Tibial nerve (tissue), 4 donors: ENCODE data around the gene NKAIN2. TPM values are rescaled to one million over a fixed set of nuclear protein-coding genes. Genes with fewer than 3 reads are reported as not detected.

ENCODE experiments used
- DNase-seq, 2 donors: peaks; one replicate each; pipeline ENCODE4 v3.0.0-alpha.2; 2019; ENCODE audit warnings: low spot score in 2 of 2
- H3K27ac ChIP-seq, 4 donors: fragments of 200-600 bp; sonication (generic) in 3 of 4; one replicate each; pipeline ENCODE4 v1.5.1; 2017 to 2019; ENCODE audit warnings: mild to moderate bottlenecking in 1 of 4
- H3K27me3 ChIP-seq, 2 donors: fragments of 200-600 bp; sonication (generic) in 1 of 2; one replicate each; pipeline versions ENCODE4 v1.5.1 to v1.6.0; 2017 to 2019
- H3K36me3 ChIP-seq, 3 donors: fragments of 200-600 bp; sonication (generic); one replicate each; pipeline ENCODE4 v1.5.1; 2018 to 2019
- H3K4me1 ChIP-seq, 4 donors: fragments of 200-600 bp; sonication (generic) in 3 of 4; one replicate each; pipeline ENCODE4 v1.5.1; 2017 to 2019
- H3K4me3 ChIP-seq, 4 donors: fragments of 200-600 bp; sonication (generic) in 3 of 4; one replicate each; pipeline ENCODE4 v1.5.1; 2017 to 2019; ENCODE audit warnings: mild to moderate bottlenecking in 1 of 4, moderate library complexity in 1 of 4
- H3K9me3 ChIP-seq, 4 donors: fragments of 200-600 bp; sonication (generic) in 3 of 4; one replicate each; pipeline ENCODE4 v1.5.1; 2017 to 2019
- CTCF ChIP-seq, 5 experiments: fragments of 200-600 bp in 3 of 5; fragments of 450-650 bp in 2 of 5; sonication (generic) in 3 of 5; IDR thresholded peaks; one replicate each; pipeline ENCODE4 v1.5.1; 2016 to 2019; ENCODE audit warnings: antibody characterized with exemption in 5 of 5, mild to moderate bottlenecking in 3 of 5, moderate library complexity in 2 of 5
- EP300 ChIP-seq, 2 donors: sonication (generic); formaldehyde crosslinking; IDR thresholded peaks; one replicate each; pipeline ENCODE4 v1.6.1; 2017; ENCODE audit warnings: antibody characterized with exemption in 2 of 2, mild to moderate bottlenecking in 1 of 2
- POLR2A ChIP-seq, 2 donors: fragments of 450-650 bp; IDR thresholded peaks; one replicate each; pipeline ENCODE4 v1.6.1; 2017; ENCODE audit warnings: antibody characterized with exemption in 2 of 2, mild to moderate bottlenecking in 2 of 2, moderate library complexity in 2 of 2
- WGBS, 2 donors: methylation state at CpG; one replicate each; pipeline ENCODE4 v1.1.5; 2018; 5-methylcytosine and 5-hydroxymethylcytosine counted together
- total RNA-seq, 4 donors: library from RNA; depleted of rRNA; stranded (reverse); fragments of >200 nt; gene quantifications; one replicate each; pipeline ENCODE4 v1.1.0, GENCODE V29; 2016

Gene NKAIN2
- total RNA-seq, 4 donors from 2014 or later: 8.1 to 20.8 (median 15.2) TPM

- Histone ChIP-seq H3K4me1 (peaks cover 0 to 32% (median 7%) of the 10 kb centered on the region in 4 donors), H3K27me3 (peaks cover 0 to 11% of the 10 kb centered on the region in 2 donors), H3K36me3 (no peaks in the 10 kb centered on the region), H3K4me3 (peak overlapping the region in 2 of 4 donors; percentile 35 to 80), H3K9me3 (no peaks in the 10 kb centered on the region), H3K27ac (peak overlapping the region; percentile 2 to 59 (median 54))
- no peak for DNase-seq
- WGBS, 2 donors: 28 to 30% methylated on average over 5 of the region's 5 CpGs
- no peak for TF ChIP-seq CTCF (IDR thresholded peaks at IDR 0.05)
- TF ChIP-seq POLR2A (IDR thresholded peaks at IDR 0.05): no peak
- no peak for TF ChIP-seq EP300 (IDR thresholded peaks at IDR 0.05)
Measured at GRCh38 chr6:123804787-123805540, 1.3 kb downstream of the NKAIN2 start.

DNA sequence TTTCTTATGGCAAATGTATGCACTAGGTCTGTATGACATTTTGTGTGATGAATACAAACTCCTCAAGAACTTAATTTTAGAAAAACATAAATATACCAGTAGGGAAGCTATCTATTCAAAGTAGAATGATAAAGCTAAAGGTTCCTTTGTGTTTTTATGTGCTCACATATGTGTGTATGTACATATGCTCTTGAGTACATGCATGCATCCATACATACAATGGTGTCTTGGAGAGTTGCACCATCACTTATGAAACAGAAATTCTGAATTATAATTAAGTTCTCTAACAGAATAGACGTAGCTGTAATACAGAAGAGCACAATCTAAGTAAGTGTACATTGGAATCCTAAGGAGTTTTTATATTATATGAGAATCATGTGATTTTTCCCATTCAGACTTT is 2.3 kb downstream of the NKAIN2 start:
- DNase-seq: no peak
- peaks cover 0 to 11% of the 10 kb centered on the region in 2 donors for H3K27me3 ChIP-seq
- no peaks in the 10 kb centered on the region for H3K36me3 ChIP-seq
- no peak overlapping the region for H3K4me3 ChIP-seq
- no peaks in the 10 kb centered on the region for H3K9me3 ChIP-seq
- H3K4me1 ChIP-seq: peaks cover 0 to 38% (median 7%) of the 10 kb centered on the region in 4 donors
- peak overlapping the region in 2 of 4 donors; percentile 51 to 58 for H3K27ac ChIP-seq
- 38 to 47% methylated on average over 1 of the region's 1 CpG for WGBS, 2 donors
- TF ChIP-seq CTCF (IDR thresholded peaks at IDR 0.05) (no peak), POLR2A (IDR thresholded peaks at IDR 0.05) (no peak), EP300 (IDR thresholded peaks at IDR 0.05) (no peak)

- Histone ChIP-seq H3K4me3 (no peak overlapping the region), H3K4me1 (peaks cover 0 to 38% (median 7%) of the 10 kb centered on the region in 4 donors), H3K9me3 (no peaks in the 10 kb centered on the region), H3K27ac (peak overlapping the region in 3 of 4 donors; percentile 5 to 58 (median 51)), H3K27me3 (peaks cover 0 to 11% of the 10 kb centered on the region in 2 donors), H3K36me3 (no peaks in the 10 kb centered on the region)
- TF ChIP-seq POLR2A (IDR thresholded peaks at IDR 0.05): no peak
- TF ChIP-seq EP300 (IDR thresholded peaks at IDR 0.05): no peak
- no peak for TF ChIP-seq CTCF (IDR thresholded peaks at IDR 0.05)
- DNase-seq: no peak
- 49 to 50% methylated on average over 2 of the region's 2 CpGs for WGBS, 2 donors
Measured at GRCh38 chr6:123806561-123806960, 2.9 kb downstream of the NKAIN2 start.

GRCh38 chr6:123808556-123808955 is 4.9 kb downstream of the NKAIN2 start:
- no peaks in the 10 kb centered on the region for H3K9me3 ChIP-seq
- WGBS, 2 donors: 56 to 67% methylated on average over 3 of the region's 3 CpGs
- peak overlapping the region in 2 of 4 donors; percentile 43 to 58 for H3K27ac ChIP-seq
- no peak for TF ChIP-seq POLR2A (IDR thresholded peaks at IDR 0.05)
- no peak for TF ChIP-seq EP300 (IDR thresholded peaks at IDR 0.05)
- no peak for TF ChIP-seq CTCF (IDR thresholded peaks at IDR 0.05)
- H3K4me3 ChIP-seq: no peak overlapping the region
- no peak for DNase-seq
- peaks cover 0 to 11% of the 10 kb centered on the region in 2 donors for H3K27me3 ChIP-seq
- H3K36me3 ChIP-seq: no peaks in the 10 kb centered on the region
- peaks cover 0 to 30% (median 3%) of the 10 kb centered on the region in 4 donors for H3K4me1 ChIP-seq

DNA sequence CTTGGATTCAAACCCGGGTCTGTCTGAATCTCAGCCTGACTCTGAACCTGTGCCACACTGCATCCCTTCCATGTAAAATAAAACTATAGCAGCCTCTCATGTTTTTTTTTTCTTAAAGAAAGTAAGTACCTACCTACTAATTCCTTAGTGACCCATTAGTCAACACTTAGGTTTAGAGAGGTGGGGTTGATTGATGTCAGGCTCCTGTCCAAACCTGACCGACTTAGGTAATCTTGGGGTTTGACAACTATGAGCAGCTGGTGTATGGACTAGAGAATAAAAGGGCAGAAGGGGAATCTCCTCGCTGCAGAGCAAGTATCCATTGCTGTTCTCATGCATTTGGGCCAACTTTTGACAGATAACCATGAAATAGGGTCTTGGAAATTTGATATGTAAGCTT is 6.5 kb downstream of the NKAIN2 start:
- TF ChIP-seq POLR2A (IDR thresholded peaks at IDR 0.05) (no peak), CTCF (IDR thresholded peaks at IDR 0.05) (no peak), EP300 (IDR thresholded peaks at IDR 0.05) (no peak)
- Histone ChIP-seq H3K36me3 (no peaks in the 10 kb centered on the region), H3K4me3 (no peak overlapping the region), H3K27me3 (no peaks in the 10 kb centered on the region), H3K9me3 (no peaks in the 10 kb centered on the region), H3K27ac (peak overlapping the region in 2 of 4 donors; percentile 69 to 70), H3K4me1 (peaks cover 0 to 24% (median 0%) of the 10 kb centered on the region in 4 donors)
- DNase-seq: no peak
- WGBS, 2 donors: 83 to 90% methylated on average over 3 of the region's 3 CpGs
